H9 (cell line): ENCODE measurements around the gene FXYD3. TPM values are rescaled to one million over a fixed set of nuclear protein-coding genes. Genes with fewer than 3 reads are reported as not detected.

Experiments used
- DNase-seq: peaks from one replicate; pipeline ENCODE4 v3.0.0-alpha.2; 2017
- H2AFZ ChIP-seq: one replicate; pipeline ENCODE4 v1.6.1; 2013; ENCODE audit warnings: mild to moderate bottlenecking, low read length, control low read depth, moderate library complexity
- H2AK5ac ChIP-seq: 2 replicates; pipeline ENCODE4 v1.6.1; 2013; ENCODE audit warnings: low read length, control low read depth, mixed read lengths; ENCODE audit not compliant: insufficient read length
- H2BK120ac ChIP-seq: one replicate; pipeline ENCODE4 v1.6.1; 2013; ENCODE audit warnings: low read depth, mild to moderate bottlenecking, low read length, control low read depth, inconsistent platforms; ENCODE audit not compliant: poor library complexity, severe bottlenecking
- H2BK12ac ChIP-seq: 2 replicates; pipeline ENCODE4 v1.6.1; 2013; ENCODE audit warnings: low read length, control low read depth, mixed read lengths, low read depth; ENCODE audit not compliant: insufficient read length
- H2BK15ac ChIP-seq: 2 replicates; pipeline ENCODE4 v1.6.1; 2013; ENCODE audit warnings: low read depth, low read length, control low read depth
- H2BK20ac ChIP-seq: one replicate; pipeline ENCODE4 v1.6.1; 2013; ENCODE audit warnings: low read depth, mild to moderate bottlenecking, low read length, control low read depth, inconsistent platforms; ENCODE audit not compliant: poor library complexity, severe bottlenecking
- H2BK5ac ChIP-seq: 2 replicates; pipeline ENCODE4 v1.6.1; 2013; ENCODE audit warnings: low read length, control low read depth, mixed read lengths; ENCODE audit not compliant: insufficient read length
- H3K14ac ChIP-seq: 2 replicates; pipeline ENCODE4 v1.6.1; 2013; ENCODE audit warnings: low read length, control low read depth; ENCODE audit not compliant: insufficient read depth
- H3K18ac ChIP-seq: 2 replicates; pipeline ENCODE4 v1.6.1; 2013; ENCODE audit warnings: low read depth, mild to moderate bottlenecking, mixed read lengths, low read length, control low read depth; ENCODE audit not compliant: insufficient read length
- H3K23ac ChIP-seq: 2 replicates; pipeline ENCODE4 v1.6.1; 2013; ENCODE audit warnings: low read length, control low read depth, mixed read lengths, low read depth; ENCODE audit not compliant: insufficient read length
- H3K23me2 ChIP-seq: 2 replicates; pipeline ENCODE4 v1.6.1; 2013; ENCODE audit warnings: low read depth, mild to moderate bottlenecking, mixed read lengths, low read length, control low read depth; ENCODE audit not compliant: insufficient read length, poor library complexity, severe bottlenecking
- H3K27ac ChIP-seq: 2 replicates; pipeline ENCODE4 v1.5.1; 2013; ENCODE audit warnings: low read length, control low read depth, mixed read lengths, low read depth; ENCODE audit not compliant: insufficient read length
- H3K27me3 ChIP-seq: 2 replicates; pipeline ENCODE4 v1.6.1; 2013; ENCODE audit warnings: low read length, control low read depth, inconsistent platforms; ENCODE audit not compliant: insufficient read depth
- H3K4ac ChIP-seq: 2 replicates; pipeline ENCODE4 v1.6.1; 2013; ENCODE audit warnings: low read depth, mild to moderate bottlenecking, control low read depth, inconsistent platforms, low read length, moderate library complexity
- H3K4me1 ChIP-seq: 2 replicates; pipeline ENCODE4 v1.6.1; 2013; ENCODE audit warnings: low read length, control low read depth, inconsistent platforms; ENCODE audit not compliant: insufficient read depth
- H3K4me2 ChIP-seq: 2 replicates; pipeline ENCODE4 v1.6.1; 2013; ENCODE audit warnings: low read length, control low read depth, mixed read lengths; ENCODE audit not compliant: insufficient read length, insufficient read depth
- H3K56ac ChIP-seq: 2 replicates; pipeline ENCODE4 v1.6.1; 2013; ENCODE audit warnings: low read depth, mild to moderate bottlenecking, mixed read lengths, low read length, control low read depth; ENCODE audit not compliant: insufficient read length
- H3K79me1 ChIP-seq: 2 replicates; pipeline ENCODE4 v1.6.1; 2013; ENCODE audit warnings: low read depth, mild to moderate bottlenecking, moderate library complexity, low read length, control low read depth, inconsistent platforms; ENCODE audit not compliant: insufficient read depth, poor library complexity, severe bottlenecking
- H3K79me2 ChIP-seq: 2 replicates; pipeline ENCODE4 v1.6.1; 2013; ENCODE audit warnings: low read length, control low read depth, inconsistent platforms; ENCODE audit not compliant: insufficient read depth
- H3K9ac ChIP-seq: 2 replicates; pipeline ENCODE4 v1.6.1; 2013; ENCODE audit warnings: low read length, control low read depth, mixed read lengths; ENCODE audit not compliant: insufficient read length; ENCODE audit errors: extremely low read depth
- H3K9me3 ChIP-seq: one replicate; pipeline ENCODE4 v1.6.1; 2013; ENCODE audit warnings: low read depth, low read length, inconsistent platforms; ENCODE audit not compliant: control insufficient read depth
- H3T11ph ChIP-seq: one replicate; pipeline ENCODE4 v1.6.1; 2013; ENCODE audit warnings: mild to moderate bottlenecking, low read length, control low read depth, inconsistent platforms
- H4K20me1 ChIP-seq: one replicate; pipeline ENCODE4 v1.6.1; 2013; ENCODE audit not compliant: control insufficient read depth, insufficient read length, insufficient read depth
- H4K5ac ChIP-seq: 2 replicates; pipeline ENCODE4 v1.6.1; 2013; ENCODE audit warnings: low read depth, mild to moderate bottlenecking, mixed read lengths, low read length, control low read depth; ENCODE audit not compliant: insufficient read length
- H4K8ac ChIP-seq: replicated peaks from 2 replicates; pipeline ENCODE4 v1.6.1; 2013; ENCODE audit warnings: low read length, control low read depth, mixed read lengths, low read depth; ENCODE audit not compliant: insufficient read length
- H4K91ac ChIP-seq: 2 replicates; pipeline ENCODE4 v1.6.1; 2013; ENCODE audit warnings: low read depth, mild to moderate bottlenecking, moderate library complexity, mixed read lengths, low read length, control low read depth; ENCODE audit not compliant: insufficient read length
- H3K27ac Mint-ChIP-seq, 3 experiments: 2 replicates in 2 of 3; 3 replicates in 1 of 3; pipeline ENCODE4 v1.8.0; 2020 to 2021; ENCODE audit warnings: mixed read lengths in 3 of 3, mild to moderate bottlenecking in 1 of 3, moderate library complexity in 1 of 3
- H3K27me3 Mint-ChIP-seq: 2 replicates; pipeline ENCODE4 v1.8.0; 2021; ENCODE audit warnings: low read depth, mild to moderate bottlenecking, moderate library complexity, mixed read lengths
- H3K36me3 Mint-ChIP-seq, 3 experiments: 2 replicates in 2 of 3; 3 replicates in 1 of 3; pipeline ENCODE4 v1.8.0; 2020 to 2021; ENCODE audit warnings: low read depth in 3 of 3, mixed read lengths in 3 of 3; ENCODE audit not compliant: insufficient read depth in 1 of 3
- H3K4me1 Mint-ChIP-seq, 2 experiments: 2 replicates each; pipeline ENCODE4 v1.8.0; 2020; ENCODE audit warnings: mixed read lengths in 2 of 2
- H3K4me3 Mint-ChIP-seq, 2 experiments: 2 replicates in 1 of 2; 3 replicates in 1 of 2; pipeline ENCODE4 v1.8.0; 2020 to 2021; ENCODE audit warnings: mild to moderate bottlenecking in 2 of 2, mixed read lengths in 2 of 2, moderate library complexity in 1 of 2
- H3K9me3 Mint-ChIP-seq, 2 experiments: 2 replicates in 1 of 2; 3 replicates in 1 of 2; pipeline ENCODE4 v1.8.0; 2020; ENCODE audit warnings: mild to moderate bottlenecking in 2 of 2, mixed read lengths in 2 of 2, moderate library complexity in 1 of 2
- CTCF ChIP-seq: fragments of 200-600 bp; sonication (generic); conservative IDR thresholded peaks from 3 replicates; pipeline ENCODE4 v1.8.0; 2021; ENCODE audit warnings: antibody characterized with exemption, mild to moderate bottlenecking
- WGBS: extraction: QIAGEN DNeasy Blood & Tissue Kit; methylation state at CpG from one replicate; pipeline ENCODE4 v1.1.7; 2013; ENCODE audit warnings: missing lambda C conversion rate, low lambda C conversion rate, mixed read lengths; ENCODE audit not compliant: insufficient read length; ENCODE audit errors: extremely low coverage; 5-methylcytosine and 5-hydroxymethylcytosine counted together
- total RNA-seq: library from RNA; stranded (reverse); gene quantifications from 2 replicates; pipeline ENCODE4 v1.2.1, GENCODE V29; 2021

The FXYD3 gene
- total RNA-seq, 1 experiment from 2014 or later: 1.5 TPM

GRCh38 chr19:35157431-35157830 is 41.8 kb downstream of the FXYD3 start:
- H2BK120ac ChIP-seq: no peak overlapping the region
- no peak overlapping the region for H3K27ac Mint-ChIP-seq
- H3K79me2 ChIP-seq: no peaks in the 10 kb centered on the region; the same call in 1 of the 2 replicates
- no peak overlapping the region for H3K23ac ChIP-seq
- H3K36me3 Mint-ChIP-seq: peaks cover 42 to 53% (median 46%) of the 10 kb centered on the region in 3 experiments
- no peak overlapping the region for H2AK5ac ChIP-seq
- H3K4me1 Mint-ChIP-seq: peaks cover 28 to 34% of the 10 kb centered on the region in 2 experiments
- DNase-seq: no peak
- H3K56ac ChIP-seq: no peak overlapping the region
- H2AFZ ChIP-seq: no peak overlapping the region
- no peaks in the 10 kb centered on the region for H3K79me1 ChIP-seq
- H2BK15ac ChIP-seq: no peak overlapping the region
- H3K4me1 ChIP-seq: no peaks in the 10 kb centered on the region
- H4K8ac ChIP-seq: no peak overlapping the region
- no peak overlapping the region for H3K18ac ChIP-seq
- H3K27me3 ChIP-seq: no peaks in the 10 kb centered on the region
- H2BK12ac ChIP-seq: no peak overlapping the region
- H3K27ac ChIP-seq: no peak overlapping the region
- H3K14ac ChIP-seq: no peak overlapping the region
- no peak overlapping the region for H3K4me2 ChIP-seq
- H2BK20ac ChIP-seq: no peak overlapping the region
- H4K20me1 ChIP-seq: no peaks in the 10 kb centered on the region
- TF ChIP-seq CTCF: no peak
- no peak overlapping the region for H3K9ac ChIP-seq
- H2BK5ac ChIP-seq: no peak overlapping the region
- no peaks in the 10 kb centered on the region for H3K9me3 ChIP-seq
- peaks cover 0 to 6% of the 10 kb centered on the region in 2 experiments; a peak in 3 of 5 replicates for H3K9me3 Mint-ChIP-seq
- H4K5ac ChIP-seq: no peak overlapping the region
- no peak overlapping the region for H3K4ac ChIP-seq
- H4K91ac ChIP-seq: no peak overlapping the region
- no peak overlapping the region for H3K4me3 Mint-ChIP-seq
- no CpG with 5 or more reads among the region's 4 CpGs for WGBS
- peaks cover 2% of the 10 kb centered on the region; the same call in 1 of the 2 replicates for H3K27me3 Mint-ChIP-seq
- no peak overlapping the region for H3T11ph ChIP-seq
- H3K23me2 ChIP-seq: peaks cover 19% of the 10 kb centered on the region
